ENCODE measurements around the gene MROH7. TPM values are rescaled to one million over a fixed set of nuclear protein-coding genes. Genes with fewer than 3 reads are reported as not detected.

Gene MROH7
- total RNA-seq, 2 experiments from 2014 or later, result 0.14 to 0.19 TPM

- peaks cover 42% of the 10 kb centered on the region for H3K36me3 Mint-ChIP-seq (ENCODE audit: low read depth)
- H3K9me3 ChIP-seq (ENCODE audit: control insufficient read depth in 1 of 2, insufficient read depth in 1 of 2, low read length in 2 of 2), result no peaks in the 10 kb centered on the region
- peak overlapping the region; percentile 74 for H3K27ac Mint-ChIP-seq
- H3K4me1 Mint-ChIP-seq (ENCODE audit: low read depth), result peaks cover 40% of the 10 kb centered on the region
- peak overlapping the region; percentile 87 for H3K4me3 ChIP-seq (ENCODE audit: low read length)
- POLR2A ChIA-PET, result interaction anchor here (1.0 to 2.3 kb wide), 4 partner anchors 8 to 771 kb away, joined by 4 to 16 read pairs (median 5); partner anchors contain the start of genes IFT25, LRRC42 and TTC22
- TF ChIP-seq, protein P1, sequence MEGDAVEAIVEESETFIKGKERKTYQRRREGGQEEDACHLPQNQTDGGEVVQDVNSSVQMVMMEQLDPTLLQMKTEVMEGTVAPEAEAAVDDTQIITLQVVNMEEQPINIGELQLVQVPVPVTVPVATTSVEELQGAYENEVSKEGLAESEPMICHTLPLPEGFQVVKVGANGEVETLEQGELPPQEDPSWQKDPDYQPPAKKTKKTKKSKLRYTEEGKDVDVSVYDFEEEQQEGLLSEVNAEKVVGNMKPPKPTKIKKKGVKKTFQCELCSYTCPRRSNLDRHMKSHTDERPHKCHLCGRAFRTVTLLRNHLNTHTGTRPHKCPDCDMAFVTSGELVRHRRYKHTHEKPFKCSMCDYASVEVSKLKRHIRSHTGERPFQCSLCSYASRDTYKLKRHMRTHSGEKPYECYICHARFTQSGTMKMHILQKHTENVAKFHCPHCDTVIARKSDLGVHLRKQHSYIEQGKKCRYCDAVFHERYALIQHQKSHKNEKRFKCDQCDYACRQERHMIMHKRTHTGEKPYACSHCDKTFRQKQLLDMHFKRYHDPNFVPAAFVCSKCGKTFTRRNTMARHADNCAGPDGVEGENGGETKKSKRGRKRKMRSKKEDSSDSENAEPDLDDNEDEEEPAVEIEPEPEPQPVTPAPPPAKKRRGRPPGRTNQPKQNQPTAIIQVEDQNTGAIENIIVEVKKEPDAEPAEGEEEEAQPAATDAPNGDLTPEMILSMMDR (IDR thresholded peaks at IDR 0.05), result no peak
- intact Hi-C loops (cut with DNase I, micrococcal nuclease), result loop anchor here (1.0 to 10.0 kb wide), 6 partner anchors 47 to 1392 kb away; partner anchors contain the start of genes CYB5RL (in 1 of the 2), IFT25 (in 1 of the 2), LRP8 (in 1 of the 2) and LRRC42 (in 1 of the 2)
- H3K9me3 Mint-ChIP-seq, result no peaks in the 10 kb centered on the region
- peak overlapping the region; percentile 93 for H3K4me3 Mint-ChIP-seq
- peak overlapping the region in 1 of 2 donors; percentile 71 for H3K27ac ChIP-seq (ENCODE audit: low read depth in 1 of 2, low read length in 2 of 2)
- H3K36me3 ChIP-seq (ENCODE audit: insufficient read depth, low read length), result peaks cover 17% of the 10 kb centered on the region
- CTCF ChIA-PET, result interaction anchor here (0.9 to 1.6 kb wide), 2 partner anchors 85 to 757 kb away, joined by 3 to 5 read pairs; no protein-coding TSS in a partner anchor
- peaks cover 18% of the 10 kb centered on the region for H3K4me1 ChIP-seq (ENCODE audit: insufficient read depth, low read length)
- ATAC-seq (ENCODE audit: poor library complexity), result no peak
- no peaks in the 10 kb centered on the region for H3K27me3 Mint-ChIP-seq
- H3K27me3 ChIP-seq (ENCODE audit: control insufficient read depth in 1 of 2, insufficient read depth in 2 of 2, low read length in 2 of 2), result no peaks in the 10 kb centered on the region
- no peak for DNase-seq
These were observed 74.9 kb downstream of the MROH7 start for GRCh38 chr1:54716299-54717047.

GRCh38 chr1:54721719-54722118 is 80.1 kb downstream of the MROH7 start:
- no peaks in the 10 kb centered on the region for H3K9me3 ChIP-seq (ENCODE audit: control insufficient read depth in 1 of 2, insufficient read depth in 1 of 2, low read length in 2 of 2)
- ATAC-seq (ENCODE audit: poor library complexity) (no peak), DNase-seq (no peak)
- intact Hi-C loops (cut with DNase I, micrococcal nuclease), result no loop called here
- H3K4me1 ChIP-seq (ENCODE audit: insufficient read depth, low read length), result peaks cover 1% of the 10 kb centered on the region
- H3K36me3 ChIP-seq (ENCODE audit: insufficient read depth, low read length), result peaks cover 65% of the 10 kb centered on the region
- Mint-ChIP-seq H3K27ac (no peak overlapping the region), H3K27me3 (no peaks in the 10 kb centered on the region), H3K9me3 (no peaks in the 10 kb centered on the region), H3K36me3 (ENCODE audit: low read depth) (peaks cover 85% of the 10 kb centered on the region), H3K4me3 (no peak overlapping the region), H3K4me1 (ENCODE audit: low read depth) (peaks cover 25% of the 10 kb centered on the region)
- POLR2A ChIA-PET, result no interaction called here
- H3K4me3 ChIP-seq (ENCODE audit: low read length), result no peak overlapping the region
- H3K27ac ChIP-seq (ENCODE audit: low read depth in 1 of 2, low read length in 2 of 2), result no peak overlapping the region
- TF ChIP-seq, protein P1 (IDR thresholded peaks at IDR 0.05), result no peak
- CTCF ChIA-PET, result no interaction called here
- H3K27me3 ChIP-seq (ENCODE audit: control insufficient read depth in 1 of 2, insufficient read depth in 2 of 2, low read length in 2 of 2), result no peaks in the 10 kb centered on the region

DNA sequence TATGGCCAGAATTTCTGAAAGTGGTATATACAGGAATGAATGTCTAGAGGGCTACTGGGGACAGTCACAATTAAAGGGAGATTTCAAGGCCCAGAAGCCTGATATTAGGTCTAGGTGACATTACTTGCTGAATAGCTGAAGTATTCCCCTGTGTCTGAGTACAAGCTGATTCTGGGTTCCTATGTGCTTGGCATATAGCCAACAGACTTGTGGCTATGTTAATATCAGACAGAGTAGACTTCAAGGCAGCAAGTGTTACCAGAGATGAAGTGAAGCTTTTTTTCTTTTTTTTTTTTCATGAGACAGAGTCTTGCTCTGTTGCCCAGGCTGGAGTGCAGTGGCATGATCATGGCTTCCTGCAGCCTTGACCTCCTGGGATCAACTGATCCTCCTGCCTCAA is 82.4 kb downstream of the MROH7 start:
- Mint-ChIP-seq H3K9me3 (no peaks in the 10 kb centered on the region), H3K4me3 (no peak overlapping the region), H3K27ac (no peak overlapping the region), H3K36me3 (ENCODE audit: low read depth) (peaks cover 91% of the 10 kb centered on the region), H3K27me3 (no peaks in the 10 kb centered on the region), H3K4me1 (ENCODE audit: low read depth) (peaks cover 11% of the 10 kb centered on the region)
- peaks cover 75% of the 10 kb centered on the region for H3K36me3 ChIP-seq (ENCODE audit: insufficient read depth, low read length)
- TF ChIP-seq, protein P1 (IDR thresholded peaks at IDR 0.05), result no peak
- ATAC-seq (ENCODE audit: poor library complexity), result no peak
- no peaks in the 10 kb centered on the region for H3K9me3 ChIP-seq (ENCODE audit: control insufficient read depth in 1 of 2, insufficient read depth in 1 of 2, low read length in 2 of 2)
- H3K27ac ChIP-seq (ENCODE audit: low read depth in 1 of 2, low read length in 2 of 2), result no peak overlapping the region
- H3K27me3 ChIP-seq (ENCODE audit: control insufficient read depth in 1 of 2, insufficient read depth in 2 of 2, low read length in 2 of 2), result no peaks in the 10 kb centered on the region
- no peaks in the 10 kb centered on the region for H3K4me1 ChIP-seq (ENCODE audit: insufficient read depth, low read length)
- CTCF ChIA-PET, result no interaction called here
- intact Hi-C loops (cut with DNase I, micrococcal nuclease), result no loop called here
- H3K4me3 ChIP-seq (ENCODE audit: low read length), result no peak overlapping the region
- no peak for DNase-seq
- POLR2A ChIA-PET, result interaction anchor here (1.5 kb wide), 1 partner anchor 8 kb away, joined by 5 read pairs; the partner anchor contains the start of gene TTC4
